Nephron progenitor cell (in vitro differentiated cells): ENCODE results near the gene USP5.

ENCODE experiments used
- DNase-seq: peaks from one replicate; pipeline ENCODE4 v3.0.0; 2021
- H3K27ac Mint-ChIP-seq: 2 replicates; pipeline ENCODE4 v1.8.0; 2021; ENCODE audit warnings: mild to moderate bottlenecking, moderate library complexity, mixed read lengths
- H3K27me3 Mint-ChIP-seq: 2 replicates; pipeline ENCODE4 v1.8.0; 2021; ENCODE audit warnings: mild to moderate bottlenecking, low read depth, mixed read lengths; ENCODE audit not compliant: poor library complexity
- H3K36me3 Mint-ChIP-seq: 2 replicates; pipeline ENCODE4 v1.8.0; 2021; ENCODE audit warnings: low read depth, mixed read lengths
- H3K4me1 Mint-ChIP-seq: 2 replicates; pipeline ENCODE4 v1.8.0; 2021; ENCODE audit warnings: mixed read lengths
- H3K4me3 Mint-ChIP-seq: 2 replicates; pipeline ENCODE4 v1.8.0; 2021; ENCODE audit warnings: mild to moderate bottlenecking, moderate library complexity, mixed read lengths
- H3K9me3 Mint-ChIP-seq: 2 replicates; pipeline ENCODE4 v1.8.0; 2021; ENCODE audit warnings: mild to moderate bottlenecking, moderate library complexity, mixed read lengths
- TF ChIP-seq, protein P1 (sequence below): fragments of 200-600 bp; sonication (generic); IDR thresholded peaks from 2 replicates; pipeline ENCODE4 v1.5.0; 2021; ENCODE audit warnings: antibody characterized with exemption

The USP5 gene

DNA sequence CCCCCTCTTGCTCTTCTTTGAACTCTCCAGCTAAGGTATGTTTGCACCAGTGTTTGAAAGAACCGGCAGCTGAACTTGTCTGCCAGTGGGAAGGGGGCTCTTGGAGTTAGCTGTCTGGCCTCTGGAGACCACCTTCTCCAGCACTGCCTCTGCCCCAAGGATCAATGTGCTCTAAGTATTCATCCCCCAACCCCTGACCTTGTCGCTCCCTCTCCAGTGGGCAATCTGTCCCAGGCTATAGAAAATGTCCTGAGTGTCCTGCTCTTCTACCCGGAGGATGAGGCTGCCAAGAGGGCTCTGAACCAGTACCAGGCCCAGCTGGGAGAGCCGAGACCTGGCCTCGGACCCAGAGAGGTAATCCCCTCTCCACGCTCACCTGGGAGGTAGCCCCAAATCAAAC, 21.0 kb upstream of the USP5 start:
- no peak for DNase-seq
- H3K36me3 Mint-ChIP-seq: peaks cover 45% of the 10 kb centered on the region
- H3K27ac Mint-ChIP-seq: peak overlapping the region; percentile 12
- H3K4me1 Mint-ChIP-seq: peaks cover 47% of the 10 kb centered on the region
- no peaks in the 10 kb centered on the region for H3K9me3 Mint-ChIP-seq
- TF ChIP-seq, protein P1, sequence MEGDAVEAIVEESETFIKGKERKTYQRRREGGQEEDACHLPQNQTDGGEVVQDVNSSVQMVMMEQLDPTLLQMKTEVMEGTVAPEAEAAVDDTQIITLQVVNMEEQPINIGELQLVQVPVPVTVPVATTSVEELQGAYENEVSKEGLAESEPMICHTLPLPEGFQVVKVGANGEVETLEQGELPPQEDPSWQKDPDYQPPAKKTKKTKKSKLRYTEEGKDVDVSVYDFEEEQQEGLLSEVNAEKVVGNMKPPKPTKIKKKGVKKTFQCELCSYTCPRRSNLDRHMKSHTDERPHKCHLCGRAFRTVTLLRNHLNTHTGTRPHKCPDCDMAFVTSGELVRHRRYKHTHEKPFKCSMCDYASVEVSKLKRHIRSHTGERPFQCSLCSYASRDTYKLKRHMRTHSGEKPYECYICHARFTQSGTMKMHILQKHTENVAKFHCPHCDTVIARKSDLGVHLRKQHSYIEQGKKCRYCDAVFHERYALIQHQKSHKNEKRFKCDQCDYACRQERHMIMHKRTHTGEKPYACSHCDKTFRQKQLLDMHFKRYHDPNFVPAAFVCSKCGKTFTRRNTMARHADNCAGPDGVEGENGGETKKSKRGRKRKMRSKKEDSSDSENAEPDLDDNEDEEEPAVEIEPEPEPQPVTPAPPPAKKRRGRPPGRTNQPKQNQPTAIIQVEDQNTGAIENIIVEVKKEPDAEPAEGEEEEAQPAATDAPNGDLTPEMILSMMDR: no peak
- peaks cover 1% of the 10 kb centered on the region for H3K27me3 Mint-ChIP-seq
- H3K4me3 Mint-ChIP-seq: peak overlapping the region; percentile 72

DNA sequence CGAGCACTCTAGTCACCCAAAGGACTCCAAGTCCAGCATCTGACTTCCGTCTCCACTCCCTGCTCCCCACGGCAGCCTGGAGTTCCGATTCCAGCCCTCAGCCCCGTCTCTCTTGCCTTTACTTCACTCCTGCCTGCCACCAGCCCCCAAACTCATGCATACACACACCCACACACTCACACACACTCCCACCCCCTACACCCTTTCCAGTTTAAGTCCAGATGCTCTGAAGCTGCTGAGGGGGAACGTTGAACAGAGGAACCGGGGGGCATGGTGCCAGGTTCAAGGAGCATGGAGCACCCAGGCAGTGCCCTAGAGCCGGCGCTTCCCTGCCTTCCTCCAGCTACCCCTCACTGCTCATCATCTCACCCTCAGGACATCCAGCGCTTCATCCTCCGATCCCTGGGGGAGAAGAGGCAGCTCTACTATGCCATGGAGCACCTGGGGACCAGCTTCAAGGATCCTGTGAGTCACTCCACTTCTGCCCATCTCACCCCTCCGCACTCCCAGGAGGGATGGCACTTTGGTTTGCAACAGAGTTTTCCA, 20.4 kb upstream of the USP5 start:
- TF ChIP-seq, protein P1: no peak
- Mint-ChIP-seq H3K4me3 (no peak overlapping the region), H3K4me1 (peaks cover 41% of the 10 kb centered on the region), H3K27me3 (peaks cover 5% of the 10 kb centered on the region), H3K36me3 (peaks cover 51% of the 10 kb centered on the region), H3K9me3 (no peaks in the 10 kb centered on the region), H3K27ac (peak overlapping the region; percentile 12)
- no peak for DNase-seq

GRCh38 chr12:6832125-6832524, 19.8 kb upstream of the USP5 start:
- H3K4me1 Mint-ChIP-seq: peaks cover 35% of the 10 kb centered on the region
- H3K27ac Mint-ChIP-seq: no peak overlapping the region
- no peak for DNase-seq
- peaks cover 54% of the 10 kb centered on the region for H3K36me3 Mint-ChIP-seq
- H3K4me3 Mint-ChIP-seq: peak overlapping the region; percentile 28
- H3K9me3 Mint-ChIP-seq: no peaks in the 10 kb centered on the region
- H3K27me3 Mint-ChIP-seq: peaks cover 5% of the 10 kb centered on the region
- TF ChIP-seq, protein P1: no peak

- Mint-ChIP-seq H3K4me1 (peaks cover 25% of the 10 kb centered on the region), H3K27ac (peak overlapping the region; percentile 48), H3K4me3 (no peak overlapping the region)
Observed at GRCh38 chr12:6833189-6833890, 18.6 kb upstream of the USP5 start.

GRCh38 chr12:6834254-6834653, 17.7 kb upstream of the USP5 start:
- H3K9me3 Mint-ChIP-seq: no peaks in the 10 kb centered on the region
- H3K36me3 Mint-ChIP-seq: peaks cover 62% of the 10 kb centered on the region

More at GRCh38 chr12:6833189-6833890, 18.6 kb upstream of the USP5 start:
- TF ChIP-seq, protein P1: no peak
- no peak for DNase-seq
- Mint-ChIP-seq H3K36me3 (peaks cover 60% of the 10 kb centered on the region), H3K27me3 (peaks cover 5% of the 10 kb centered on the region), H3K9me3 (no peaks in the 10 kb centered on the region)

More at GRCh38 chr12:6834254-6834653, 17.7 kb upstream of the USP5 start:
- H3K27me3 Mint-ChIP-seq: peaks cover 5% of the 10 kb centered on the region
- TF ChIP-seq, protein P1: no peak
- no peak overlapping the region for H3K27ac Mint-ChIP-seq
- DNase-seq: no peak
- no peak overlapping the region for H3K4me3 Mint-ChIP-seq
- peaks cover 27% of the 10 kb centered on the region for H3K4me1 Mint-ChIP-seq
